Measurements from ENCODE around the gene PLAC8L1.

PLAC8L1 gene

GRCh38 chr5:146082798-146083197 lies 22.6 kb downstream of the PLAC8L1 start:
- no peak for DNase-seq (ENCODE audit: low read depth)
- TF ChIP-seq CTCF (IDR thresholded peaks at IDR 0.05; ENCODE audit: control insufficient read depth, insufficient read depth, low read depth, low read length, missing control alignments) = no peak
- no peak overlapping the region for H3K4me3 ChIP-seq (ENCODE audit: control insufficient read depth, low read depth, low read length)

GRCh38 chr5:146081556-146081955 lies 23.8 kb downstream of the PLAC8L1 start:
- H3K4me3 ChIP-seq (ENCODE audit: control insufficient read depth, low read depth, low read length) = no peak overlapping the region
- TF ChIP-seq CTCF (IDR thresholded peaks at IDR 0.05; ENCODE audit: control insufficient read depth, insufficient read depth, low read depth, low read length, missing control alignments) = no peak
- DNase-seq (ENCODE audit: low read depth) = no peak

- no peak for TF ChIP-seq CTCF (IDR thresholded peaks at IDR 0.05; ENCODE audit: control insufficient read depth, insufficient read depth, low read depth, low read length, missing control alignments)
Observed at GRCh38 chr5:146079695-146080373, 25.5 kb downstream of the PLAC8L1 start.

GRCh38 chr5:146078566-146078965 lies 26.8 kb downstream of the PLAC8L1 start:
- no peak for DNase-seq (ENCODE audit: low read depth)
- H3K4me3 ChIP-seq (ENCODE audit: control insufficient read depth, low read depth, low read length) = no peak overlapping the region
- TF ChIP-seq CTCF (IDR thresholded peaks at IDR 0.05; ENCODE audit: control insufficient read depth, insufficient read depth, low read depth, low read length, missing control alignments) = no peak

More at GRCh38 chr5:146079695-146080373, 25.5 kb downstream of the PLAC8L1 start:
- no peak overlapping the region for H3K4me3 ChIP-seq (ENCODE audit: control insufficient read depth, low read depth, low read length)
- peak; percentile 13 for DNase-seq (ENCODE audit: low read depth)

GRCh38 chr5:146076455-146076854 lies 28.9 kb downstream of the PLAC8L1 start:
- DNase-seq (ENCODE audit: low read depth) = no peak
- TF ChIP-seq CTCF (IDR thresholded peaks at IDR 0.05; ENCODE audit: control insufficient read depth, insufficient read depth, low read depth, low read length, missing control alignments) = no peak
- no peak overlapping the region for H3K4me3 ChIP-seq (ENCODE audit: control insufficient read depth, low read depth, low read length)

- no peak for TF ChIP-seq CTCF (IDR thresholded peaks at IDR 0.05; ENCODE audit: control insufficient read depth, insufficient read depth, low read depth, low read length, missing control alignments)
- no peak for DNase-seq (ENCODE audit: low read depth)
- H3K4me3 ChIP-seq (ENCODE audit: control insufficient read depth, low read depth, low read length) = no peak overlapping the region
Observed at GRCh38 chr5:146076028-146076427, 29.3 kb downstream of the PLAC8L1 start.

Measured in AG09309 (cell line).